Body of pancreas (tissue), 4 donors: ENCODE results near the gene AP1S2.

ENCODE experiments used
- CTCF ChIP-seq, 7 experiments: fragments of 450-650 bp in 4 of 7; fragments of 200-600 bp in 3 of 7; sonication (generic) in 3 of 7; IDR thresholded peaks; one replicate each; pipeline ENCODE4 v1.5.1; 2016 to 2019; ENCODE audit warnings: antibody characterized with exemption in 7 of 7
- POLR2A ChIP-seq, 3 donors: fragments of 450-650 bp; IDR thresholded peaks; one replicate each; pipeline ENCODE4 v1.6.1; 2016; ENCODE audit warnings: antibody characterized with exemption in 3 of 3, mild to moderate bottlenecking in 2 of 3

- TF ChIP-seq POLR2A (IDR thresholded peaks at IDR 0.05) = no peak
- no peak for TF ChIP-seq CTCF (IDR thresholded peaks at IDR 0.05)
Observed at GRCh38 chrX:15804563-15804962, 50.0 kb downstream of the AP1S2 start.
